Rectal smooth muscle tissue (tissue), 1 donor: ENCODE measurements around the gene LAMA5.

Experiments
- H3K27ac ChIP-seq: one replicate; pipeline ENCODE4 v1.7.0; 2013; ENCODE audit warnings: low read depth, low read length, inconsistent platforms
- H3K27me3 ChIP-seq: one replicate; pipeline ENCODE4 v1.7.0; 2013; ENCODE audit warnings: low read length; ENCODE audit not compliant: control insufficient read depth, insufficient read depth
- H3K36me3 ChIP-seq: one replicate; pipeline ENCODE4 v1.7.0; 2013; ENCODE audit warnings: low read length; ENCODE audit not compliant: control insufficient read depth, insufficient read depth
- H3K4me1 ChIP-seq: one replicate; pipeline ENCODE4 v1.7.0; 2013; ENCODE audit warnings: low read length; ENCODE audit not compliant: control insufficient read depth, insufficient read depth
- H3K4me3 ChIP-seq: one replicate; pipeline ENCODE4 v1.7.0; 2013; ENCODE audit warnings: low read length
- H3K9ac ChIP-seq: one replicate; pipeline ENCODE4 v1.7.0; 2013; ENCODE audit warnings: low read length

LAMA5 gene

DNA sequence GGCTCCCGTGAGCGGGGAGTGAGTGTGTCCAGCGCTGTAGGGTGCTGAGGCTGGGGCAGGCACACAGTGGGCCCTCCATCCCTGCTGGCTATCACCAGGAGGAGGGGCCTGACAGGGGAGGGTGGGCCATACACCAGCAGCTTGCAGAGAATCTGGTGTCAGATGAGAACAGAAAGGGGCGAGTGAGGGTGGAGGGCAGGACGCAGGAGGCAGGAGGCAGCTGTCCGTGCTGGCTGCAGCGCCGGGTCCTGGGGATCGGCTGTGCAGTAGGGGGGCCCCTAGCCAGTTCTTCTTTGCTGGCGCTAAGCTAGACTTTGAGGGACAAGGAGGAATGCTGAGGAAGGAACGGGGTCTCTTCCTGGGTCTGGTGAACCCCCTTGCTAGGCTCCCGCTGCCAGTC lies 41.5 kb upstream of the LAMA5 start:
- Histone ChIP-seq H3K4me1 (peaks cover 16% of the 10 kb centered on the region), H3K36me3 (no peaks in the 10 kb centered on the region), H3K4me3 (no peak overlapping the region), H3K27ac (no peak overlapping the region), H3K9ac (no peak overlapping the region), H3K27me3 (no peaks in the 10 kb centered on the region)

DNA sequence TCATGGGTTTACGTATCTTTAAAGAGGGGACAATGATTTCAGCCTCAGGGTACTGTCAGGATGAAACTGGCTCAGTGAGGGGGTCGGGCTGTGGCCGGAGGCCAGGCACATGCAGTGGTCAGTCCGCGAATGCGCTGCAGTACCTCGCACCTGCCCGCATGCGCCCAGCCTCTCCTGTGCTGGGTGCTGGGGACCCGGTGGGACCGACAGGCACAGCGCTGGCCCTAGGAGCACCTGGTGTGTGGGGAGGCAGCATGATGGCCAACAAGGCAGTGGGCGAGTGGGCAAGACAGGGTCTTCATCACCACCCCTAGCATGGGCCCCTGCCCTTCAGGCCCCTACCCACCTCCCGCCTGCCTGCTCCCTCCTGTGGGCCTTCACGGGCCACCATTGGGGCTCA lies 40.9 kb upstream of the LAMA5 start:
- no peaks in the 10 kb centered on the region for H3K36me3 ChIP-seq
- H3K4me1 ChIP-seq = peaks cover 16% of the 10 kb centered on the region
- no peak overlapping the region for H3K9ac ChIP-seq
- H3K27me3 ChIP-seq = no peaks in the 10 kb centered on the region
- H3K4me3 ChIP-seq = peak overlapping the region; percentile 65
- H3K27ac ChIP-seq = no peak overlapping the region

DNA sequence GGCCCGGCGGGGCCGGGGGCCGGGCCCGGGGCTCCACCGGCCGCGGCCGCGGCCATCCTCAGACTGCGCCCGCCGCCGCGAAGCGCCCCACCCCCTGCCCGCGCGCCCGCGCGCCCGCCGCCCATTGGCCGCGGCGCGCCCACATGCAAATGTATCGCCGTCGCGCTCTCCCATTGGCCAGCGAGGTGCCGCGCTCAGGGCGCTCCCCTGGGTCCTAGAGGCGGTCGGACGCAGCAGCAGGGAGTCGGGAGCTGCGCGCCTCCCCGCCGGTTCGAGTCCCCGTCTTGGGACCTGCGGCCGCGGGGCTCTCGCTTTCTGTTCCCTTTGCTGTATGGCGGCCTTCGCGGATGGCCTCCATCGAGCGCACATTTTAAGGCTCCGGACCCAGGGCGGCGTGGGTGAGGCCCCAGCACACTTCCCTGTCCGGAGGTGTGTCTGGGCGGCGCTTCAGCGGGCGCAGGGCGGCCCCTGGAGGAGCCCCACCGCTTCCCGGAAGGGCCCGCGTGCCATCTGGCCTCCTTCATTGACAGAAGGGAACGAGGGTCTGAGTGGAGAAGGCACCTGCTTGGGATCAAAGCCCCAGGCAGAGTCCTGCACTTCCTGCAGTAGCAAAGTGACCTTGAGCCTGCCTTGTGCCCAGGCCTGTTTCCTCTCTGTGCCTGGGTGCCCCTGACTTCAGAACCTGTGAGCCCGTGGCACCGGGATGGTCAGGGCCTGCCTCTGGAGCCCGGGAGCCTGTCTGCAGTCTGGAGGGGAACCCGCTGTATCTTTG lies 40.3 kb upstream of the LAMA5 start, which contains the start of gene CABLES2:
Gene CABLES2, minus strand, starts transcription at position 65 of the 772 bp plus-strand sequence. Its CDS starts 9 bp downstream, at position 56.
- Histone ChIP-seq H3K4me3 (peak within 1 kb of the TSS; percentile 88), H3K27ac (no peak within 1 kb of the TSS), H3K36me3 (no peaks in the 10 kb centered on the region), H3K9ac (peak within 1 kb of the TSS; percentile 54), H3K4me1 (peaks cover 16% of the 10 kb centered on the region), H3K27me3 (no peaks in the 10 kb centered on the region)

DNA sequence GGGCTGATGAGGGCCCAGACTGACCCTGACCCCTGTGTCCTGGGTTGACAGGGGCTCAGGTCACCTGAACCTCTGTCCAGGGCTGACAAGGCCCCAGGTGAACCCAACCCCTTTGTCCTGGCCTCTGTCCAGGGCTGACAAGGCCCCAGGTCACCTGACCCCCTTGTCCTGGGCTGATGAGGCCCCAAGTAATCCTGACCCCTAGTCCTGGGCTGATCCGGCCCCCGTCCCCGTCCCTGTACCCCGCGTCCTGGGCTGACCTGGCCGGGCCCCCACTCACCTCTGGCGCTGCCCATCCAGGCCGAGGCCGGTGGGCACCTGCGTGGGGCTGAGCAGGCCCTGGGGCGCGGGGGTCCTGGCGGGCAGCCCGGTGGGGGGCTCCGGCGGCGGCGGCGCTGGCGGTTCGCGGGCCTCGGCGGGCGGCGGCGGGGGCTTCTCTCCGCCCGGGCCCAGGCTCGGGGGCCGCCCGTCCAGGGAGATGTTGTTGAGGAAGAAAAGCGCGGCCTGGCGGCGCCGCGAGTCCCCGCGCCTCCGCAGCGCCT lies 39.6 kb upstream of the LAMA5 start:
- Histone ChIP-seq H3K9ac (peak overlapping the region; percentile 54), H3K4me1 (peaks cover 16% of the 10 kb centered on the region), H3K27ac (no peak overlapping the region), H3K4me3 (peak overlapping the region; percentile 88), H3K36me3 (no peaks in the 10 kb centered on the region), H3K27me3 (no peaks in the 10 kb centered on the region)

DNA sequence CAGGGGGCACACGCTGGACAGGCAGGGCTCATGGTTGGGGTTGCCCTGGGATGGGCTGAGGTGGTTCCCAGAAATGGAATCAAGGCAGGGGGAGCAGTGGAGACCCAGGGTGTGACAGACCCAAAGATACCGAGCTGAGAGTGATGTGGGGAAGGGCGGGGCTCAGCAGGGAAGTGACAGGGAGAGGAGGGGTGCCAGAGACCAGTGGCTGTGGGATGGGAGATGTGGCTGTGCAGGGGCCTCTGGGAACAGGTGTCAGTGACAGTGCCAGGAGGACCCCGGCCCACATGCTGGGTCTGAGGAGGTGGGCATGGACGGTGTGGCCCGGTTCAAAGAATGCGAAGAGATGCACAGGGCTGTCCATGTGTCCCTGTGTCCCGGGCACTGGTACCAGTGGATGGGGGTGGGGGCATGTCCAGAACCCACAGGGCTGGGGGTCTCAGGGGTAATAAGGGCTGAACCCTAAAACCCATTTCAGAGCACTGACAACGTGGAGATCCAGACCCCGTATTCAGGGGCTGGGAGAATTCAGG lies 38.9 kb upstream of the LAMA5 start:
- Histone ChIP-seq H3K27ac (no peak overlapping the region), H3K4me3 (peak overlapping the region; percentile 88), H3K27me3 (no peaks in the 10 kb centered on the region), H3K9ac (peak overlapping the region; percentile 54), H3K4me1 (peaks cover 16% of the 10 kb centered on the region), H3K36me3 (no peaks in the 10 kb centered on the region)

DNA sequence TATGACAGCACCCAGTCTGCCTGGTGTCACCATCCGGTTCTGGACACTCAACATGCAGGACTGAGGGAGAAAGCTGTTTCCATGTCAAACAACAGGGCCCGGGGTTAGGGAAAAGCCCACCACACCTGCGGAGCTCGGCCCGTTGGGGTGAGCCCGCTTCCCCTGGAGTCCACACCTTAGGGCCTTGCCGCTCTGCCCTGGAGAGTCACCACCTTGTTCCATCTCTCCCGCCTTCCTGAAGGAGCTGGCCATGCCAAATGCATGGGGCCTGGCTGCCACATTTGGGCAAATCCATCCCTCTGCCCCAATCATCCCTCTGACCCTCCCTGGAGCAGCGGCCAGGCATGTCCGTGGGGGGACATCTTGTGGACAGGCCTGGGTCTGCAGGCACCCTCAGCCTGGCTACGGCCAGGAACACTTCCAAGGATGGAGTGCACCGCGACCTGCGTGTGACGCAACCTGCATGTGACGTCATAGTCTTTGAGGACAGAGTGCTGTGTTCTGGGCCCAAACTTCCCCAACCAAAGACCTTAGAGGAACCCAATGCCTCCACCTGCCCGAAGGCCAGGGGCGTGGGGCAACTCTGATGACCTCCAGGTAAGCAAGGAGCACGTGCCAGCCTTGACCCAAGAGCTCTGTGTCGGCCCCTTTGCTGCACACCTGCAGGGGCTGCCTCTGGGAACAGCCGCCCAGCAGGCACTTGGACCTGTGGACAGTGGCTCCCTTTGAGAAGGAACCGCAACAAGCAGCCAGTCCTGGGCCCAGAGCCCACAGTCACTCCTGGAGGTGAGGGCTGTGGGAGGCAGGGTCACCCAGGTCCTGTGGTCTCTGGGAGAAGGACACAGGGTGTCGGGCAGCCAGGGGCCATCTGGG lies 38.2 kb upstream of the LAMA5 start:
- H3K9ac ChIP-seq = no peak overlapping the region
- H3K4me1 ChIP-seq = peaks cover 13% of the 10 kb centered on the region

DNA sequence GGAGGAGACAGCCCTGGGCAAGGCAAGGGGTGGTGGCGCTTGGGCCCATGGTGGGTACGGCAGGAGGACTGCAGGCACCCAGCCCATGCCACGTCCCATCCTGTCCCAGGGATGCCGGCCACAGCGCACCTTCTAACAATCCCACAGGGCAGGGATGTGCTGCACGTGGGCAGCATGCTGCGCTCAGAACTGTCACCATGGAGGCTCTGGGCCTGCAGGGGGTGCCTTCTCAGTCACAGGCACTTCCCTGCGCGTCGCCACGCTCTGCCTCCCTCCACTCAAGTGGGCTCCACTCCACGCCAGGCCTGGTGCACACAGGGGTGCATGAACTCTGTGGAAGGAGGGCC lies 37.6 kb upstream of the LAMA5 start:
- Histone ChIP-seq H3K4me3 (no peak overlapping the region), H3K27me3 (no peaks in the 10 kb centered on the region), H3K36me3 (no peaks in the 10 kb centered on the region), H3K27ac (no peak overlapping the region), H3K4me1 (peaks cover 13% of the 10 kb centered on the region), H3K9ac (no peak overlapping the region)

More for the DNA sequence above, 38.2 kb upstream of the LAMA5 start:
- no peaks in the 10 kb centered on the region for H3K27me3 ChIP-seq
- no peak overlapping the region for H3K27ac ChIP-seq
- no peaks in the 10 kb centered on the region for H3K36me3 ChIP-seq
- peak overlapping the region; percentile 88 for H3K4me3 ChIP-seq

DNA sequence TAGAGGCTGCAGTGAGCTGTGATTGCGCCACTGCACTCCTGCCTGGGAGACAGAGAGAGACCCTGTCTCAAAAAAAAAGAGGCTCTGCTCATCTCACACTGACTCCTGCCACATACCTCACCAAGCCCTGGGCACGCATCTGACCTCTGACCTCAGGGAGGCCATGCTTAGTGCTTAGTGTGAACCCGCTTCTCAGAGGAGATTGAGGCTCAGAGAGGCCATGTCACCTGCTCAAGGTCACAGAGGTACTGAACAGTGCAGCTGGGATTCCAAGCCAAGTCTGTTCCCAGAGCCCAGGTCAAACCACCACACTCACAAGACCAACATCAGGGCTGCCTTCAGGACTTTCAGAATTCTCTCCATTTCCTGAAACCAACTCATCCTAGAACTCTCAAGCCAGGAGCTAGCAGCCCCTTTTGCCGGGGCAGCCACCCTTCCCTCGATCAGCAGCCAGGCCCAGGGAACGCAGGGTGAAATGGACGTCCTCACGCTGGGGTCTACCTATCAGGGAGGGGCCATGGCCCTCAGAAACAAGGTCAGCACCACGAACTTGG lies 37.1 kb upstream of the LAMA5 start:
- no peak overlapping the region for H3K27ac ChIP-seq
- H3K9ac ChIP-seq = no peak overlapping the region
- H3K4me1 ChIP-seq = peaks cover 13% of the 10 kb centered on the region
- no peaks in the 10 kb centered on the region for H3K36me3 ChIP-seq
- H3K27me3 ChIP-seq = no peaks in the 10 kb centered on the region
- H3K4me3 ChIP-seq = no peak overlapping the region

DNA sequence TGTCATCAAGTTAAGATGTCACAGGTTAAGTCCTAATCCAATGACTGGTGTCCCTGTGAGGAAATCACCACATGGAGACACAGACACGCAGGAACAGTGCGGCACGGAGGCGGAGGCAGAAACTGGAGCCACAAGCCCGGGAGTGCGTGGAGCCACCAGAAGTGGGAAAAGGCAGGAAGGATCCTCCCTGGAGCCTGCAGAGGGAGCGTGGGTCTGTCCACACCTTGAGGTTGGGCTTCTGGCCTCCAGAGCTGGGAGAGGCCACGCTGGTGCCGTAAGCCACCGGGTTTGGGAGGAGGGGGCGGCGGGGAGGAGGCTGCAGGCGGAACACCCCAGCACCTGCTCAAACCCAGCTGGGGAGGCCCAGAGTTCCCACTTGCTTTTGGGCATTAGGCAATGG lies 36.2 kb upstream of the LAMA5 start:
- Histone ChIP-seq H3K4me1 (peaks cover 13% of the 10 kb centered on the region), H3K9ac (no peak overlapping the region), H3K4me3 (no peak overlapping the region), H3K27me3 (no peaks in the 10 kb centered on the region), H3K36me3 (no peaks in the 10 kb centered on the region), H3K27ac (no peak overlapping the region)

DNA sequence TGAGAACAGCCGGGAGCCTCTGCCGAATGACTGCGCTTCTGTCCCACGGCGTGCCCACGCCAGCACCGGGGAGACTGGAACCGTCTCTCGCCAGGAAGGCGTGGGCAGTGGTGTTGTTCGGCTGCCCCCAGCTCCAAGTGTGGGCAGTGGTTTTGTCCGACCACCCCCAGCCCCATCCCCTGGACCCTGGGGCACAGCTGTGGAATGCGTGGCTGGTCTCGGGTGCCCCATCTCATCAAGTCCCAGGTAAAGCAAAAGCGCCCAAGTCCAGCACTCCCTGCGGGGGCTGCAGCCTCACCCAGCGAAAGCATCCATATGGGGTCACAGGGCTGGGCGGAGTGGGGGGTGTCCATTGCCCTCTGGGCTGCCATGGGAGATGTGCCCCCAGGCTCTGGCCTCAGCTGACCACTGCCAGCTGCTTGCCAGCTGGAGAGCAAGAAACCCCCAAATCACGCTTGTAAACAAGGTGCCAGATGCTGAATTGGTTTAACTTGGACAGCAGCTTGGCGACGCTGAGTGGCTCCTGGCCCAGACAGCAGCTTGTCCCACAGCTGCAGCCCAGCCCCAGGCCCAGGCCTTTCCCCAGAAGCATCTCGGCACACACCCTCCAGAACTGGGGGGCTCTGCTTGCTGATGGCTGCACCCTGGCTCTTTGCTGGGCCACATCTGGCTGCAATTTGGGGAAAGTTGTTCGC lies 35.5 kb upstream of the LAMA5 start:
- H3K4me3 ChIP-seq = no peak overlapping the region
- peaks cover 13% of the 10 kb centered on the region for H3K4me1 ChIP-seq
- no peaks in the 10 kb centered on the region for H3K27me3 ChIP-seq
- H3K9ac ChIP-seq = no peak overlapping the region
- no peak overlapping the region for H3K27ac ChIP-seq
- H3K36me3 ChIP-seq = no peaks in the 10 kb centered on the region

DNA sequence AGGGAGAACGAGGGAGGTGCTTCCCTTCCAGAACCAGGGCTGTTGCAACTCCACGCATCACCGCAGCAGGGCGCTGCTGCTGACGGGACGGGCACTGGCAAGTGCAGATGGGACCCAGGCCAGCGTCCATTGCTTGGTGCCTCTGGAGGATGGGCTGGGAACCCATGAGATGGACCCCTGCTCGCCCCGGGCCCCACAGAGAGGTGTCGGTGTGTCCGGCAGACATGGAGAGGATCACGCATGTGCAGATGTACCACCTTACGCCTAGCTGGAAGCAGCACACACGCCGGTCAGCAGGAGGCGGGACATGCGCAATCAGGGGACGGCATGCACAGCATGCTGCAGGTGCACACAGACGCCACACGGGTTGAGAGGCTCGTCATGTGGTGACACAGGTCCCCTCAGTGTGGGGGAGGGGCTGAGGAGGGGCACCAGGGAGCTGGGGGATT lies 34.2 kb upstream of the LAMA5 start:
- no peak overlapping the region for H3K9ac ChIP-seq
- no peaks in the 10 kb centered on the region for H3K27me3 ChIP-seq
- no peak overlapping the region for H3K27ac ChIP-seq
- peaks cover 8% of the 10 kb centered on the region for H3K4me1 ChIP-seq
- no peak overlapping the region for H3K4me3 ChIP-seq
- H3K36me3 ChIP-seq = peaks cover 3% of the 10 kb centered on the region
